Mesothelial cell of epicardium (in vitro differentiated cells): ENCODE data around the gene GRHL1. TPM values are rescaled to one million over a fixed set of nuclear protein-coding genes. Genes with fewer than 3 reads are reported as not detected.

Experiments
- DNase-seq, 2 experiments: peaks; one replicate each; pipeline ENCODE4 v3.0.0; 2021; ENCODE audit warnings: low spot score in 2 of 2; ENCODE audit not compliant: unreplicated experiment in 2 of 2
- H3K27ac Mint-ChIP-seq: 2 replicates; pipeline ENCODE4 v1.8.0; 2021; ENCODE audit warnings: mixed read lengths
- H3K27me3 Mint-ChIP-seq: 2 replicates; pipeline ENCODE4 v1.8.0; 2021; ENCODE audit warnings: low read depth, mixed read lengths
- H3K36me3 Mint-ChIP-seq: 2 replicates; pipeline ENCODE4 v1.8.0; 2021; ENCODE audit warnings: mixed read lengths
- H3K4me1 Mint-ChIP-seq: 2 replicates; pipeline ENCODE4 v1.8.0; 2021; ENCODE audit warnings: mixed read lengths
- H3K4me3 Mint-ChIP-seq: 2 replicates; pipeline ENCODE4 v1.8.0; 2021; ENCODE audit warnings: mild to moderate bottlenecking, moderate library complexity, mixed read lengths
- H3K9me3 Mint-ChIP-seq: 2 replicates; pipeline ENCODE4 v1.8.0; 2021; ENCODE audit warnings: mixed read lengths
- total RNA-seq: library from RNA; stranded (reverse); gene quantifications from 3 replicates; pipeline ENCODE4 v1.2.1, GENCODE V29; 2021
- TF ChIP-seq, protein P1 (sequence below): fragments of 200-600 bp; sonication (generic); IDR thresholded peaks from one replicate; pipeline ENCODE4 v1.5.0; 2021; ENCODE audit warnings: antibody characterized with exemption; ENCODE audit not compliant: unreplicated experiment

The GRHL1 gene
- total RNA-seq, 1 donor from 2014 or later, result 8.2 TPM

DNA sequence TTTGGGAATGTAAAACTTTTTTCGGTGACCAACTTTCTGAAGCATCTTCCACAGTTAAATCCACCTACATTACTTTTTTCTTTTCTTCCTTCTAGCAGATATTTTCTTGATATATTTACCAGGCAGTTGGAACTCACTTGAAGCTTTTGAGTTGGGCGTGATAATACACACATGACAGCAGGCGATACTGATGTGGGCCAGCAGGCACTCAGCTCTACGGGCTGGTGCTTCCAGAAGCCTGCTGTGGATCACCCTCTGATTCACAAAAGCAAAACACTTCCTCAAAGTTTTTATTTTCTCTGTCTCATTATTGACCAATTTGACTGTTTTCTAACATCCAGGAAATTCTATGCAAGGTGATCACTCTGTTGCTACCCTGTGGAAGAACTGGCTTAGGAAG, 22.9 kb downstream of the GRHL1 start:
- H3K4me1 Mint-ChIP-seq, result peaks cover 52% of the 10 kb centered on the region

DNA sequence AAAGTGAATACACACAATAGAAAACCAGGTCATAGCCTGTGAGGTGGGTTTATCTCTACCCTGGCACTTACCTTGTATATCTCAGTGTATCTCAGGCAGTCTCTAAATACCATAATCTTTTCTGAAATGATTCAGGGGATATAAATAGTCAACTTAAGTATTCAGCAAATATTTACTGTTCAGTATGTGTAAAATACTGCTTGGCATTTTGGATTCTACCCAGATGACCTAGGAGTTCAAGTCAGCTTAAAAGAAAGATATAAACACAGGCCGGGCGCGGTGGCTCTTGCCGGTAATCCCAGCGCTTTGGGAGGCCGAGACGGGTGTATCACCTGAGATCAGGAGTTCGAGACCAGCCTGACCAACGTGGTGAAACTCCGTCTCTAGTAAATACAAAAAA, 23.8 kb downstream of the GRHL1 start:
- Mint-ChIP-seq H3K27me3 (no peaks in the 10 kb centered on the region), H3K4me1 (peaks cover 51% of the 10 kb centered on the region), H3K36me3 (peaks cover 17% of the 10 kb centered on the region), H3K9me3 (no peaks in the 10 kb centered on the region), H3K4me3 (no peak overlapping the region), H3K27ac (no peak overlapping the region)
- TF ChIP-seq, protein P1, sequence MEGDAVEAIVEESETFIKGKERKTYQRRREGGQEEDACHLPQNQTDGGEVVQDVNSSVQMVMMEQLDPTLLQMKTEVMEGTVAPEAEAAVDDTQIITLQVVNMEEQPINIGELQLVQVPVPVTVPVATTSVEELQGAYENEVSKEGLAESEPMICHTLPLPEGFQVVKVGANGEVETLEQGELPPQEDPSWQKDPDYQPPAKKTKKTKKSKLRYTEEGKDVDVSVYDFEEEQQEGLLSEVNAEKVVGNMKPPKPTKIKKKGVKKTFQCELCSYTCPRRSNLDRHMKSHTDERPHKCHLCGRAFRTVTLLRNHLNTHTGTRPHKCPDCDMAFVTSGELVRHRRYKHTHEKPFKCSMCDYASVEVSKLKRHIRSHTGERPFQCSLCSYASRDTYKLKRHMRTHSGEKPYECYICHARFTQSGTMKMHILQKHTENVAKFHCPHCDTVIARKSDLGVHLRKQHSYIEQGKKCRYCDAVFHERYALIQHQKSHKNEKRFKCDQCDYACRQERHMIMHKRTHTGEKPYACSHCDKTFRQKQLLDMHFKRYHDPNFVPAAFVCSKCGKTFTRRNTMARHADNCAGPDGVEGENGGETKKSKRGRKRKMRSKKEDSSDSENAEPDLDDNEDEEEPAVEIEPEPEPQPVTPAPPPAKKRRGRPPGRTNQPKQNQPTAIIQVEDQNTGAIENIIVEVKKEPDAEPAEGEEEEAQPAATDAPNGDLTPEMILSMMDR, result no peak
- no peak for DNase-seq

More for the DNA sequence above, 22.9 kb downstream of the GRHL1 start:
- Mint-ChIP-seq H3K36me3 (peaks cover 17% of the 10 kb centered on the region), H3K27me3 (no peaks in the 10 kb centered on the region), H3K4me3 (no peak overlapping the region), H3K27ac (no peak overlapping the region), H3K9me3 (no peaks in the 10 kb centered on the region)
- DNase-seq, result no peak
- TF ChIP-seq, protein P1, result no peak

DNA sequence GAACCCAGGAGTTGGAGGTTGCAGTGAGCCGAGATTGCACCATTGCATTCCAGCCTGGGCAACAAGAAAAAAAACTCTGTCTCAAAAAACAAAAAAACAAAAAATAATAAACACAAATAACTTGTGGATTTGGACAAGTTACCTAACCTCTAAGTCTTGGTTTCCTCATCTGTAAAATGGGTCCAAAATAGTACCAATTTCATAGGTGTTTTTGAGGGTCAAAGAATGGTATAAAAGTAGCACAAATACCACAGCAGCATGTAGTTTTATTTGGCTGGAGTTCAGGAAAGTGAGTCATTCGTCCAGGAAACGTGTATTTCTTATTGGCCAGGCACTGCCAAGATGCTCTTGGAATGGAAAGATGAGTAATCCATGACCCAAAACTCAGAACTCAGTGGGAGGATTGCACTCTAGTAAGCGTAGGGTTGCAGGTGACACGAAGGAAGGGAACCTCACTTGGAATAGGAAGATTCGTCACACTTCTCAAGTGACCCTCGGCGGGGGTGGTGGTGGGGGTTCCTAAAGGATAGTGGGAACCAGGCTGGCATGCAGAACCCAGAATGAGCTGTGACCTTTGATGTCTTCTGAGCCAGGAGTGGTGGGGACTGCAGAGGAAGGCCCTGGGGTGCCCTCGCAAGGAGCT, 24.4 kb downstream of the GRHL1 start:
- TF ChIP-seq, protein P1, result no peak
- peaks cover 17% of the 10 kb centered on the region for H3K36me3 Mint-ChIP-seq
- no peak for DNase-seq
- no peaks in the 10 kb centered on the region for H3K27me3 Mint-ChIP-seq
- peaks cover 51% of the 10 kb centered on the region for H3K4me1 Mint-ChIP-seq
- peak overlapping the region; percentile 34 for H3K27ac Mint-ChIP-seq
- no peaks in the 10 kb centered on the region for H3K9me3 Mint-ChIP-seq
- H3K4me3 Mint-ChIP-seq, result no peak overlapping the region

DNA sequence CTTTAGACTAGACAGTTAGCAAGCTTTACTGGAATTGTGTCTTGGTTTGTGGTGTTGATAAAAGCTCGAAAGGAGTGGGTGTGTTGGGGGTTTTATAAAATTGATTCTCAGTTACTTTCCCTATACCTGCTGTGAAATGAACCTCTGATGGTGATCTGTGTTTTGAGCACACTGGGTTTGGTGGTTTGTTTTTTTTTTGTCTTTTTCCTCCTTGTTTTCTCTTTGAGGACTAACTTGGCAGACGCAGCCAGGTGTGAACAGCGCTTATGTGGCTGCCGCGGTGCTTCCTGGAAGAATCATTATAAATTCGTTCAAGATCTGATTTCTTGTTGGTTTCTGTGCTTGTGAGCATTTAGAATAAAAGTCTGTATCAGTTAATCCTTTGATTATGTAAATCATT, 28.5 kb downstream of the GRHL1 start:
- Mint-ChIP-seq H3K36me3 (peaks cover 13% of the 10 kb centered on the region), H3K4me1 (peaks cover 22% of the 10 kb centered on the region), H3K27ac (peak overlapping the region; percentile 92), H3K27me3 (no peaks in the 10 kb centered on the region), H3K4me3 (no peak overlapping the region), H3K9me3 (no peaks in the 10 kb centered on the region)
- no peak for DNase-seq
- TF ChIP-seq, protein P1, result no peak

DNA sequence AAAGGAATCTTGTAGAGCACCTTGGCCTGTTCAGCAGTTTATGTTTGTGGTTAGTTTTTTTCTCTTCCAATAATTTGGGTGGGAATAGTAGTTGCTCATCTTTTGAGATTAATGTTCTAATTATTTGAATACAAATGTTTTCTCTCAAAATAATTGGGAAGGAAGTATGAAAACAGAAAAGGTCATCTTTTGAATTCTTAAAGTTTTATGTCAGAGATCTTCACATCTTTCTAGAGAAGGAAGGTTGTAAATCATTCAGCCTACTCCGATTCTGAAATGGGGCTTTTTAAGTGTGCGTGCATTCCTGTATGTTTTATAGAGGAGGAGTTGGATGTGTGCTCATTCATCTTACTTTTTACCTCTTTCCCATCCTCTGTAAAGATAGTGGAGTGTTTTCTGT, 29.0 kb downstream of the GRHL1 start:
- TF ChIP-seq, protein P1, result no peak
- no peaks in the 10 kb centered on the region for H3K9me3 Mint-ChIP-seq
- peaks cover 18% of the 10 kb centered on the region for H3K4me1 Mint-ChIP-seq
- H3K4me3 Mint-ChIP-seq, result no peak overlapping the region
- no peaks in the 10 kb centered on the region for H3K27me3 Mint-ChIP-seq
- H3K27ac Mint-ChIP-seq, result peak overlapping the region; percentile 51
- DNase-seq, result no peak
- peaks cover 13% of the 10 kb centered on the region for H3K36me3 Mint-ChIP-seq
